G401 (cell line): Measurements from ENCODE around the gene ATF7. TPM values are rescaled to one million over a fixed set of nuclear protein-coding genes. Genes with fewer than 3 reads are reported as not detected.
"Not testable (repeated sequence)": the region's sequence is repeated elsewhere in the genome, so short reads cannot be mapped to it uniquely, and the experiment has no call there.

ENCODE experiments used
- DNase-seq: peaks from one replicate; pipeline ENCODE4 v3.0.0-alpha.2; 2015; ENCODE audit warnings: low spot score
- in situ Hi-C: cut with HindIII; loops from 2 replicates; pipeline ENCODE4 v1.10.0; 2016; ENCODE audit warnings: low sequenced_read_pairs, mixed read lengths
- total RNA-seq: library from RNA; depleted of rRNA; stranded (reverse); fragments of >200 nt; shearing (Covaris generic); gene quantifications from 2 replicates; pipeline ENCODE4 v1.2.3, GENCODE V29; 2014

Gene ATF7
- total RNA-seq, 1 experiment from 2014 or later, result 11.6 TPM

DNA sequence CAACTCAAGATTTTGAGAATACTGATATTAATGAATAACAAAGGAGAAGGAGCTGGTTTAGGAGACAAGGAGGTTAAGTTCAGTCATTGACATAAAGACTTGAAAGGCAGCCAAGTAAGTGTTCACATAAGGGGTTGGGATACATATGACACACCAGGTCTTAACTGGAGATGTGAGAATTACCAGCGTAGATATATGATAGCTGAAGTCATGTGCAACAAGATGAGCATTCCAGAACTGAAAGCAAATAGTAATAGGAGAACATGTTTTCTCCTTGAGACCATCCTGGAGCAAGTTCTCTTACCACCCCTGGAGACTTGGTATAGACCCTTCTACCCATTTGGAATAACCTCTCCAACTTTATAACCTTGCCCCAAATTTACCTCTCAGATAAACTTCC, 75.6 kb downstream of the ATF7 start:
- DNase-seq, result no peak
- in situ Hi-C loops, result no loop called here

DNA sequence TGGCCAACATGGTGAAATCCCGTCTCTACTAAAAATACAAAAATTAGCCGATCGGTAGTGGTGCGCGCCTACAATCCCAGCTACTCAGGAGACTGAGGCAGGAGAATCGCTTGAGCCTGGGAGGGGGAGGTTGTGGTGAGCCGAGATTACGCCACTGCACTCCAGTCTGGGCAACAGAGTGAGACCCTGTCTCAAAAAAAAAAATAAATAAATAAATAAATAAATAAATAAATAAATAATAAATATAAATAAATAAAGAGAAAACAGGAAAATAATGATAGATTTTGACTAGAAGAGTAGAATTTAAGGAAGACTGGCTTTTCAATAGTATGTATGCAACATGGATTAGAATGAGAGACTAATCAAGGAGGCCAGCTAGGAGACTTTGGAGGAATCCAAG, 76.1 kb downstream of the ATF7 start:
- DNase-seq, in situ Hi-C loops: not testable (repeated sequence)

DNA sequence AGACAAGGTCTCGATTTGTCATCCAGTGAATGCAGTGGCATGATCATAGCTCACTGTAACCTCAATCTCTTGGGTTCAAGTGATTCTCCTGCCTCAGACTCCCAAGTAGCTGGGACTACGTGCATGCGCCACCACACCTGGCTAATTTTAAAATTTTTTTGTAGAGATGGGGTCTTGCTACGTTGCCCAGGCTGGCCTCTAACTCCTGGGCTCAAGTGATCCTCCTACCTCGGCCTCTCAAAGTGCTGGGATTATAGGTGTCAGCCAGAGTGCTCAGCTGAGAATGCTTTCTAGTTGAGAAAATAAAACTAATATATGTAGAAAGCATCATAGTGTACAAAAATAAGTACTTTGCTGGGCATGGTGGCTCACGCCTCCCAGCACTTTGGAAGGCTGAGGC, 77.8 kb downstream of the ATF7 start:
- DNase-seq, in situ Hi-C loops: not testable (repeated sequence)

DNA sequence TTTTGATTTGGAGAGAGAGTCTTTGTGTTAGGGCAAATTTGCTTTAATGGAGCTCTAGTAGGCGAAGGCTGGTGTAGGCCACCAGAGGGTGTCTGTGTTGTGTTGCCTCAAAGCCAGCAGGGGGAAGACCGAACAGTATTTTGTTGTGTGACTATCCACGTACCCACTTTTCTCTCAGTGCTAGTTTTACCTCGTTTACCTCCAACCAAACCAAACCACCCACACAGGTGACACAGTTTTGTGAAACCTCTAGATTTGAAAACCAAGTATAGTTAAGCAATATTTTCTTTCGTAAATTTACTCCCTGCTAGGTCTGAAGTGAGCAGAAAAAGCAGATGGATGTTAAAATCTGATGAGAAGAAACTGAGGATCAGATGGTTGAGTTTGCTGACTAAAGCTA, 82.6 kb downstream of the ATF7 start:
- peak; percentile 88 for DNase-seq
- in situ Hi-C loops, result no loop called here

DNA sequence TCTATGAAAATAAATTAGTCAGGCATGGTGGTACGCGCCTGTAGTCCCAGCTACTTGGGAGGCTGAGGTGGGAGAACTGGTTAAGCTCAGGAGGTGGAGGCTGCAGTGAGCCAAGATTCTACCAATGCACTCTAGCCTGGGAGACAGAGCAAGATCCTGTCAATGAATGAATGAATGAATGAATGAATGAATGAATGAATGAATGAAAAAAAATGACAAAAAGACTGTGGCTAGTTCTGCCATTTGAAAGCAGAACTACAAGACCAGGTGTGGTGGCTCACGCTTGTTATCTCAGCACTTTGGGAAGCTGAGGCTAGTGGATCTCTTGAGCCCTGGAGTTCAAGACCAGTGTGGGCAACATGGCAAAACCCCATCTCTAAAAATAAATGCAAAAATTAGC, 86.7 kb downstream of the ATF7 start:
- no peak for DNase-seq
- in situ Hi-C loops, result no loop called here

DNA sequence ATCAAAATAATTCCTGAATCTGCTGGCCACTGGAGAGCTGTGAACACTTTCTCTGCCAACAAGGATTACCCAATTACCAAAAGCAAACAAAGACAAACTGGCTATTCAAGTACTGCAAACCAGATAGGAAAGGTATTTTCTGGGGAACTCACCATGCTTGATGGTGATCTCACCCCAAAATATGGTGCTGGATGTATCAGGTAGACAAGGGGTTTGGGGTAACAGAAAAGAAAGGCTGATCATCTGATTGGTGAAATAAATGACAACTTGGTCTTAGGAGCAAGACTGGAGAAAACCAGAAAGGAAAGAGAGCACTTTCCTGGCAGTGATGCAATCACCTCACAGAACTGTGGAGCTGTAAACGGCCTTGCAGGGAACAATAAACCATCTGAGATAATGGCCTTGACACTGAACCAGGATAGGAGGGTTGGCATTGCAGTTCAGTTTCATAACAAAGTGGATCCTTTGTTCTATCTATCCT, 87.9 kb downstream of the ATF7 start:
- in situ Hi-C loops, result no loop called here
- peak; percentile 81 for DNase-seq

DNA sequence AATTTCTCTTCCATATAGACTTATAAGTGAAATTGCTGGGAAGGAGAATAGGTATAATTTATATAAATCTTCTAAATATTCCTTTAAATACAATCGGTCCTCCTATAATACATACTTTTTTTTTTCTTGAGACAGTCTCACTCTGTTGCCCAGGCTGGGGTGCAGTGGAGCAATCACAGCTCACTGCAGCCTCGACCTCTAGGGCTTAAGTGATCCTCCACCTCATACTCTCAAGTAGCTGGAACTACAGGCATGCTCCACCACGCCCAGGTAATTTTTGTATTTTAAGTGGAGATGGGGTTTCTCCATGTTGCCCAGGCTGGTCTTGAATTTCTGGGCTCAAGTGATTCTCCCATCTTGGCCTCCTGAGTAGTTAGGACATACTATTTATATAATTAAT, 89.2 kb downstream of the ATF7 start:
- in situ Hi-C loops, result no loop called here
- DNase-seq, result no peak

DNA sequence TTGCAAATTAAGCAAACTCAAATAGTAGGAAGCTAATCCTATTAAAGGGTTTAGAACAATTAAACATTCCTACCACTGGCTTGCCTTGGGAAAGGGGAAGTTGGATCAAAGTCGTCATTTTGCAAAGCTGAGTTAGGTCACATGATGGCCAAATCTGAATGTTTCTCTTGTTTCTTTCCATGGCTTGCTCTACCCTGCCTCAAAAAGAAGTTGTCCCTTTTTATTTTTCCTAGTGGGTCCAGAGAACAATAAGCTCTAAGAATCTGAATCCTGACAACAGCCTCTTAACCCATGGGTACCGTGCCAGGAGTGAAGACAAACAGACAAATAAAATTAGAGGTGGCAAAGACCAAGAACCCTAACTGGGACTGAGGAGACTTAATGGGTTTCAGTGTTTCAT, 92.7 kb downstream of the ATF7 start:
- DNase-seq, result no peak
- in situ Hi-C loops, result no loop called here

DNA sequence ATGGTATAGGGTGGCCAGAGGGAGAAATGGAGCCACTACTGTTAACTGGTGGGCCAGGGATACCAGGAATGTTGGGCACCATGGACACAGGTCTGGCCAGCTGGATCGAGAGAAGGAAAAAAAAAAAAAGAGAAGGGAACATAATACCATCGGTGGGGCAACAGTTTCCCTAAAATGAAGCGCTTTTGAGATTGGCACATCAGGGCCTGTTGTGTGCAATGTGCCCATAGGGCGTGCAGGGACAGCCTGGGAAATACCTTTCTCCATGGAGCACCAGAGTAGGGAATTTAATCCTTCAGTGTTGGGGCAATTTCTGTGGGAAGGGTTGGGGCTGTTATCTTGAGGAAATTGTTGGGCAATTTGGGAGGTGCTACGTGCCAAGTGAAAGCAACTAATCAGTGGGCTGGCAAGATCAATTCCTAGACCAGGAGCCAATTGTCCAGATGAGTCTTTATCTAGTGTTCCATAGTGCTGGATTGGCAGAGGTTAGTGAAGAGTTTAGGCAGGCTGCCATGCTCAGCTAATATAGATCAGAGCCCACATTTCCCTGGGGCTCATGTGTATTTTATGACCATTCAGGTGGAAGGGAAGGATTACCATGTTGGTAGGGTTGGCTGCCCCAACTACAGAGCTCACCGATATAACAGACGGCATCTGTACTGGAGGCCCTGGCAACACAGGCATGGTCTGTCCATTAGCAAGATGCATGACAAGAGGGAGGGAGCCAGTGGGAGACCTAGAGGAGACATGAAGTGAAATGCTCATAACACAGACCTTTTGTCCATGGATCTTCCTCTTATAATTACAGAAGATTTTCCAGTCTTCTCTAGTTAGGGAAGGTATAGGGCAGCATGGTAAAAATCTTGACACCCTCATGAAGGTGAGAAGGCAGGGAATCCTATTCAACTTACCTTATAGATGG, 93.4 kb downstream of the ATF7 start:
- in situ Hi-C loops, result no loop called here
- DNase-seq, result peak; percentile 68

DNA sequence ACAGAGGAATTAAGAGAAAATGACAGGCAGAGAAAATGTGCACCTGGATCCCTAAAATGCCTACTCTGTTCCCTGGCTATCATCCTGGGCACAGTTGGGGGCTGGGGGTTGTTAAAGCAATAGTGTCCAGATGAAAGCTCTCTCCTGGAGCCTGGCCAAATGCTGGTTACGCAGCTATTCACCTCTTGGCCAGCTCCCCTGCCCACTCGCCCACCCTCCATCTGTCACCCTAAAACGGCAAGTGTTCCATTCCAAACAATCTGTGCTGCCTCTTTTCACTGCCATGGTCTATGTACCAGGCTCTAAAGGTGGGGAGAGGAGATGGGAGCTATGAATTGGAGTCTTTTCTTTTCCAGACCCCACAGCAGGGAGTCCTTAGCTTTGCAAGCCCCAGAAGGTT, 94.2 kb downstream of the ATF7 start:
- DNase-seq, result peak; percentile 99
- in situ Hi-C loops, result no loop called here

DNA sequence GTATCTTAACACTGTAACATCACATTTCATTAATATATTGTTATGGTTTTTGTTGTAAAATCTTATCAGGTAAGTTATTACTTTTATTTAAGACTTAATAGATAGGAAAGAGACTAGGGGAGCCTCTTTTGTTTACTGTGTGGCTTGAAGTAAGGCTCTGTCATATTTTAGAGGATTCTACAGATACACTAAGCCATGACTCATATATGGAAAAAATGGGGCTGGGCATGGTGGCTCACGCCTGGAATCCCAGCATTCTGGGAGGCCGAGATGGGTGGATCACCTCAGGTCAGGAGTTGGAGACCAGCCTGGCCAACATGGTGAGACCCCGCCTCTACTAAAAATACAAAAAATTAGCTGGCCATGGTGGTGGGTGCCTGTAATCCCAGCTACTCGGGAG, 95.3 kb downstream of the ATF7 start:
- no peak for DNase-seq

DNA sequence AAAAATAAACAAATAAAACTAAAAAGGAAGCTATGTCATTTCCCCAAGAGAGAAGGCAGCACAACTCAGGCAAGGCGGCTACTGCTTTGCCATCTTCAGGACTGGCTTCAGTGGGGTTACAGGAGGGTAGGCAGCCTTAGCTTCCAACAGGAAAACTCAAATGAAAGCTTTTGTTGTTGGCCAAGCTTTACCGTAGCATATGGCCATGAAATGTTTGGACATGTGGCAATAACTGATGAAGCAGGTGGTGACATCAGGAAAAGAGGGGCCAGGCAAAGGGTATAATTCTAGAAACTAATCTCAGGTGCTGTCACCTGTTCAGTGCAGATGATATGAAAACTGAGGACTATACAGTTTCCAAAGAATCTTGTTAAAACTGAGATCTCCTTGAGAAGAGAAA, 96.1 kb downstream of the ATF7 start:
- in situ Hi-C loops, result no loop called here
- DNase-seq, result peak; percentile 98

More for the DNA sequence above, 95.3 kb downstream of the ATF7 start:
- in situ Hi-C loops, result no loop called here

DNA sequence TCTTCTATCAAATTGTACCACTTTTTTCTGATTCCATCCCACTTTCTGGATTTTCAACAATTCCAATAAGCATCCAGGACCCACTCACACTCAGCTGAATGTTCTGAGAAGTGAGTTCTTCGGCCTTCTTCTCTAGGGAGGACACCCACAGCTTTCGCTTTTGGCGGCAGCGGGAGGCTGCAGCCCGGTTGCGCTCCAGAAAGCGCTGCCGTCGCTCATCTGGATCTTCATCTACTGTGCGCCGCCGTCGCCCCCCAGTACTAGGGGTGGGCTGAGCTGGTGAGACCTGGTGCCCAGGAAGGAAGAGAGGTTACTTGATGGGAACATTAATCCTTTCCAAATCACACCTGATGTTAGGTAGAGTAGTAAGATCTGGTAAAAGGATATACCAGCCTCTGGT, 101.7 kb downstream of the ATF7 start:
- DNase-seq, result no peak
- in situ Hi-C loops, result no loop called here

DNA sequence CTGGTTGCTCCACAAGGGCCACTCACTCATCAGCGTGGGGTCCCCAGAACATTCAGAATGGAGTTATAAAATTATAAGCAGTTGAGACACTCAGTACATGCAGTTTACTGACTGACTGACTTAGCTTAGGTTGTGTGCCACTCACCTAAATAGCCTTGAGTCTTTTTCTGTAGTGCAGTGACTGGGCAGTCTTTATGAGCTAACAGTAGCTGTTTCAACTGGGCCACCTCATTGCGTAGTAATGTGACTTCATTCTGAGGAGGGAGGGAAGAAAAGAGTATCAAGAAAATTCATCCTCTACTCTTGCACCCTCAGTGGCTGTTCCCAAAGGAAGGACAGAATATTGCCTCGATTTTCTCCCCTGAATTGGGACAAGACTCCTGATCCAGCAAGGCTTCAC, 103.1 kb downstream of the ATF7 start:
- in situ Hi-C loops, result no loop called here
- DNase-seq, result no peak

DNA sequence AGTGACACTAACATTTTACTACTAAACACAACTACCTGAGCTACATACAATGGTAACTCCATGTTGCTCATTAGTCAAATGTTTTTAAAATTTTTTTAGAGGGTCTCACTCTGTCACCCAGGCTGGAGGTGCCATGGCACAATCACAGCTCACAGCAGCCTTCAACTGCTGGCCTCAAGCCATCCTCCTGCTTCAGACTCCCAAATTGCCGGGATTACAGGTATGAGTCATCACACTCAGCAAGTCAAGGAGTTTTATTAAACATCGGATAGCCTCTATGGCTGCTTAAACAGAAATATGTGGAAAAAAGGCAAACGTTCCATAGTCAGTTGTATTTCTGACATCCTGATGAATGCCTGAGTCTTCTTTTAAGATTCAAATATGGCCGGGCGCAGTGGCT, 107.8 kb downstream of the ATF7 start:
- no peak for DNase-seq
- in situ Hi-C loops, result no loop called here

DNA sequence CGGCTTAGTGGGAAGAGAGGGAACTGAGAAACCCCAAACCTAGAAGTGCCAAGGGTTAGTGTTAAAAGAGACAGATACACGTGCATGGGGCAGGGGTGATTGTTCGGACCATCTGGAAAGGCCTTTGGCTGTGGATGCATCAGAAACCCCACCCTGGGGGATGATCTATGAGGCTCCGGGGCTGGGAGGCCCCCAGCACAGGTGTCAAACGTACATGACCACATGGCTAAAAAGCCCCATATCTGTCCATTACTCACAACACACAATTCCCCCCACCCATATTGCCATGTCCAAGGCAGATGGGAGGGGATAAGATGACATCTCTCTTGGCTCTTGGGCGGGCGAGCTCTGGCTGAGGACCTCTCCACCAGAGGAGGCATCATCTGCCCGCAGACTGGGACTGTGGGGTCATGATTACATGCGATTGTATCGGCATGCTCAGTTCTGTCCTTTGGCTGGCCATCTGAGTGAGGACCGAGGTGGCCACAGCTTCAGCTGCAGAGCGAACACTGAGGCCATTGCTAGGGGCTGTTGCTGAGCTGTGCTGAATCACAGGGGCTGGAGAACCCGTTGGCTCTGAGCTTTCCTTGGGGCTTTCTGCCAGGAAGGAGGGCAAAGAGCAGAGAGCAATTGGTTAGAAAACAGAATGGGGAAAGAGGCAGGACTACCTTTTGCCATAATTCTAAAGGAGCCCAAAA, 109.3 kb downstream of the ATF7 start:
- in situ Hi-C loops, result no loop called here
- DNase-seq, result no peak

DNA sequence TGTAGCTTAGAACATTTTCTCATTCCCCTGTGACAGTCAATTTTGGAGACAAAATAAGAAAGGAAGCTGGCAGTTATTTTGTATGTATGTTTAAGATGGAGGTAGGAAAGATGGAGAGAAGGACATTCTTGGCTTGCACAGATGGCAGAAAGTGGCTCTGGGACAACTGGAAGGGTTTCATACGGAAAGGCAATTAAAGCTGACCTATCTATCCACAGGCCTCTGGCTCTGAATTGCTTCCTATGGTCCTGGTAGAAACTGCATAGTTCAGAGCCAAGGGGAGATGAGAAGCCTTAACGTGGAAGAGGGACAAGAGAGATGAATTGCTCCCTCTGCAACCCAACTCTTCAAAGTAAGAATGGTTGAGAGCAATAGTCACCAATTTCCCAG, 110.9 kb downstream of the ATF7 start:
- in situ Hi-C loops, result no loop called here

DNA sequence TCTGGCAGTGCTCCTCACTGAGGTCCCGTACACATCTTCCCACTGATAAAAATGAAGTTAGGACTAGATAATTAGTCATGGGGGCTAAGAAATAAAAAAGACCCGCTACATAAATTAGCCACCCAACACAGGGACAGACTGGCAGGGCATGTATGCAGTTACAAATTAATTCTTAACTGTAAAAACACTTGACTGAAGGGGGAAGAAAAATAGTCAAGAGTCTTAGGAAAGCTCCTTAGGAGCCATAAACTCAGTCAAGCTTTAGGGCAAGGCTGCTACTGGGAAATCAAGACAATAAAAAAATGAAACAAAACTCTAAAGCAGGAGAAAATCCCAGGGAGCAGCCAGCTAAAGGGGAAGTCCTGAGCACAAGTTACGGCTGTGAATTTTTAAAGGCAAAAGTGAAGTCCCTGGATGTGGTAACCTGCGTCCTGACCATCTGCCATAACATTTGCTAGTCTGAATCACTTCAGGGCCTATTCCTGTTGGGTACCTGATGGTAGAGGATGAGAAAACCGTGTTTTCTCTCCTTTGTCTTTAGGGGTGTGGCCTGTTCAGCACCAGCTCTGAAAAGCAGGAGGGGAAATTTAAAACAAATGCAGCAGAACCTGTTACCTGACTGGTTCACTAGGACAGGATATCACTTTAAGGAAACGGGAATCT, 111.4 kb downstream of the ATF7 start:
- in situ Hi-C loops, result loop anchor here (5.0 kb wide), 1 partner anchor 172 kb away; no protein-coding TSS in a partner anchor
- DNase-seq, result peak; percentile 98

More for the DNA sequence above, 110.9 kb downstream of the ATF7 start:
- DNase-seq, result peak; percentile 99

DNA sequence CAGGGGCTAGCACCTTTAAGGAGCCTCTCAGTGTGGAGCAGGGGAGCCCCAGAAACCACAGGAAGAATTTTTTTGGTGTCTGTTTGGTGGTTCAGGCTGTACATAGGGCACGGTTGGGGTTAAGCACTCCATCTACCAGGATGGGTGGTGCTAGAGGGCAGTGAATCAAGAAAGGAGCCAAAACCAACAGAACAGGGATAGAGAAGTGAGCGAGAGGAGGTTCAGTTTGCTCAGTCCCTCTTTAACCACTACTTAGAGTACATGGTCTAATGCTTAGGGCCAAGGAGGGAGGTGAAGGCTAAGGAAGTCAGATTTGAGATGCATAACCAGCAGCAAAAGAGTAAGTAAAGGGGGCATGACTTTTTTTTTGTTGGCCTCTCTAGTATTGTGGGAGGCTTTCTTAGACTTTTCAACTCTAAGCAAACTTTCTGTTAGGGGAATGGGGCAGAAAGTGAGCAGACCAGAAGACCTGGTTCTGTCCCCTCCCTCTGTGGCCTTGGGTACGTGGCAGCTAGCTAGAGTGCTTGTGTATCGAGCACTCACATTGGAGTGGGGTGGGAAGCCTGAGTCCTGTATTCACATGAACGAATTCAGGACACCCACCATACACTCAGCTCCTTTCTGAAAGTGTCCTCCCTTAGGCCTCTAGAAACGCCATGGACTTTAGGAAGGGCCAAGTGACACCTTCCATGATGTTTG, 112.3 kb downstream of the ATF7 start:
- in situ Hi-C loops, result loop anchor here (5.0 kb wide), 1 partner anchor 172 kb away; no protein-coding TSS in a partner anchor

More for the DNA sequence above, 112.3 kb downstream of the ATF7 start:
- no peak for DNase-seq
